NCI-H2227 (cell line): ENCODE measurements around the gene GALNT17.

Experiments used
- DNase-seq: peaks from one replicate; lab custom pipeline; 2025; ENCODE audit not compliant: unreplicated experiment; lab: John Stamatoyannopoulos, UW

Gene GALNT17

DNA sequence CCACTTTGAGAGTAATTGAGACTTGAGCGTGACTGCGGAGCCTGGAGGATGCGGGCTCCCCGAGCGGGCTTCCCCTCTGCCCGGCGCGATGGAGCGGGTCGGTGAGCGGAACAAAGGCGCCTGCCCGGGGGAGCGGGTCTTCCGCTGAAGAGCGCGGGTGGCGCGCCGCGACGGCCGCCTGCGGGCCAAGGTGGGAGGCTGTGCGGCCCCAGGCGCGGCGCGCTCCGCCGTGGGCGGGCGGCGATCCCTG lies at the start of gene GALNT17:
GALNT17 (plus strand) TSS at position 18 of the 250 bp plus-strand sequence.
- DNase-seq: no peak

DNA sequence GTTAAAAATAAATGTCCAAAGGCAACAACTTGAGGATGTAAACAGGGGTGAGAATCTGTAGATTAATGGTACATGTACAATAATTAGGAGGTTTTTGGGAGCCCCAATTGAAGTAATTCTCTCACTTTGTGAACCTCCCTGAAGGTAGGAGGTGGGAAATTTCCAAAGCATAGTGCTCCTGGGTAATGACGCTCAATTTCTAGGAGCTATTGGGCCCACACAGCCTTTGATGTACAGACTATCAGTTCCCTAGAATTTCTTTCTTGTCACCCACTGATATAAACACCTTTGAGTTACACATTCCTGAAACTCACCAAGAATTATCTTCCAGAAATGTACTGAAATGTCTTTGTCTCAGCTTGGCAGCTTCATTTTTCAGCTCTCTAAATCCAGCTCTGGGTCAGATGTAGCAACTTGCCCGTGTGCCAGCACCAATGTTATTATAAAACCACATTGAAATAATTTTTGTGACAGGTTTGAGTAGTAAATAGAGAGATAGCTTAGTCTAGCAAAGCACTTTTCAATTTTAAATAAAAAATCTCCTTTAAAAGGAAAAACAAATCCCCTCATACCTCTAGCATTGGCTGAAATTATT lies 36.6 kb upstream of the GALNT17 start:
- no peak for DNase-seq

DNA sequence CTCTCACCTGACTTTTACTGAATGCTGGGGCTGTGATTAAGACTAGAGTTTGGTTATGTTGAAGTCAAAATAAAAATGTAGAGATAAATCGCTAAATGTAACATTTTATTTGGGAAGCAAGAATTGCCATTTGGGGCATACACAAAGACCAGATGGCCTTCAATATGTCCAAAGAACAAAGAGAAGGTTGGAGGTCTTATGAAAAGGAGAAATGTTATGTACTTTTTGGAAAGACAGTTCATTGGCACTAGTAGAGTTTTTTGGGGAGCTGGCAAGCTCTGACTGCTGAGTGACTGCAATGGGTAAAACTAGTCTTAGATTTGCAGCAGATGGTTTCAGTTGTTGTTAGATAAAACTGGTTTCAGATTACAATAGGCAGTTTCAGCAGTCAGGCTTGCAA lies 35.6 kb upstream of the GALNT17 start:
- no peak for DNase-seq

DNA sequence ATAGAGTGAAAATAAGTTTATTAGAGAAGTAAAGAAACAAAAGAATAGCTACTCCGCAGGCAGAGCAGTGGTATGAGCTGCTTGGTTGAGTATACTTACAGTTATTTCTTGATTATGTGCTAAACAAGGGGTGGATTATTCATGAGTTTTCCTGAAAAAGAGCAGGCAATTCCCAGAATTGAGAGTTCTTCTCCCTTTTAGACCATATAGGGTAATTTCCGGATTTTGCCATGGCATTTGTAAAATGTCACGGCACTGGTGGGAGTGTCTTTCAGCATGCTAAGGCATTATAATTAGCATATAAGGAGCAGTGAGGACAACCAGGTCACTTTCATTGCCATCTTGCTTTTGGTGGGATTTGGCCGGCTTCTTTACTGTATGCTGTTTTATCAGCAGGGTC lies 25.7 kb upstream of the GALNT17 start:
- DNase-seq: no peak

DNA sequence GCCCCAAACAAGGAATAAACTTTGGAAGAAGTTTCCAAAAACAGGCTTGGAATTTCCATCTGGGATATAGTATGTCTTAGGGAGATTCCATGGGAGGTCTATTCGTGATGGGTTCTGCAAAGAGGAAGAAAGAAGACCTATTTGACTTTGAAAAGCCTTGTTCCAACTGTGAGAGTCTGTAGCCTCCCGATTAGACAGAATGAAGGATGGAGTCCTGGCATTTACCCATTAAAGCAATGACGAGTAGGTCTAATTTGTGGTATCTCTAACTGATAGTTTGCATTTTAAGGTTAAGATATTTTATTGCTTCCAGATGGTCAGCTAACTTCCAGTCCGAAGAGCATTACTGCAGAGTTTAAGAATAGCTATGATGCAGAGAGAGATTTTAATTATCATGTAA lies 19.5 kb upstream of the GALNT17 start:
- no peak for DNase-seq

DNA sequence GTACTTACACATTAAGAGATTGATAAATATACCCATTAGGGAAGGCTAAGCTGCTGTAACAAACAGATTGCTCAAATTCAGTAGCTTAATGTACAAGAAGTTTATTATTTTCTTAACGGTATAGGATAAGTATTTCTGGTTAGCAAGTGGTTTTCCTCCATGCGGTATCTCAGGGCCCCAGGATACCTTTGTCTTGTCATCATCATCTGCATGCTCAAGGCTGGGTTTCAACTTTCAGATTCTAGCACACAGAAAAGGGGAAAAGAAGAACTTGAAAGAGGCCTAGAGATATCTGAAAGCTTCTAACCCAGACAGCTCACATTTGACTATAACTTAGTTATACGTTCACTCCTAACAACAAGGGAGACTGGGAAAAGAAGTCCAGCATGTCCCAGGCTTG lies 11.8 kb upstream of the GALNT17 start:
- DNase-seq: no peak

DNA sequence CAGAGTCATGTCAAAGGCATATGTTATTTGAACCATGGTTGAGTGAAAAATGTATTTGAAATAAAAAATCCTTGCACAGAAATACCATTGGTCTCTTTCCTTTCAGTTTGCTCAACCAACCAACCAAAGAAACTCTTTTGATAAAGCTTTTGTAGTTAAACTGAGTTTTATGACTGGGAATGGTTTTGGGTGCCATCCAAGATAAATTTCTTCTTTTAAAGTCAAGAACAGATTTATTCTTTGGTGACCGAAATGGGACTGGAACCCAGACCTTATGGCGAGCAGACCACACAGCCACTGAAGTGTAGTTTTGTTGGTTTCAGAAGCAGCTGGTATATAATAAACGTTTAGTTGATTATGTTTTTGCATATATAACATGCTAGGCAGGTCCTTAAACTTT lies 2.8 kb upstream of the GALNT17 start:
- no peak for DNase-seq

DNA sequence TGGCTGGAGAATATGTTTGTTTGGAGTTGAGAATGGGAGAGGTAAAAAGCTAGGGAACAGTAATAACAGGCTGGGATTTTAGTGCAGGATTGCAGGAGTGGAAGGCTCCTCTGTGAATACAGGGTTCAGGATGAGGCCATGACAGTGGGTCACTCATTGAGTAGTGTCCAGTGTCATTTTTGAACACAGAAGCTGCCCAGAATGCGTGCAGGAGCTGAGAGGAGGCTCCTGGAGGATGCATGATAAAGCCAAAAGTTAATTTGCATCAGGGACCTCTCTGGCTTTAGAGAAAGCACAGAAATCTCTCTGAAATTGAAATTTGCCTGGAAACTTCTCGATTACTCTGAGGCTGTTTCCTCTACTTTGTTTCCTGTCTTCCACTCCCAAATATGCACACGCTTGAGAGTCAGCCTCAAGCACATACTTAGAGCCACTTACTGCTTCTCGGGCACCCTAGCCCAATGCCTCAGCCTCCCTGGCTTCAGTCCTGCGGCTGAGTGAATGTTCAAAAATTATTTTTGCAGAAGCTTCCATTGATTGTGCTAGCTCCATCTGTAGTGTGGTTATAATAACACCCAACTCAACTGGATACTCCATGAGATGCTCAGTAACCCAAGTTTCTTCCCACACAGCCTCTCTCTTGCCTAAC lies 1.8 kb upstream of the GALNT17 start:
- DNase-seq: no peak

DNA sequence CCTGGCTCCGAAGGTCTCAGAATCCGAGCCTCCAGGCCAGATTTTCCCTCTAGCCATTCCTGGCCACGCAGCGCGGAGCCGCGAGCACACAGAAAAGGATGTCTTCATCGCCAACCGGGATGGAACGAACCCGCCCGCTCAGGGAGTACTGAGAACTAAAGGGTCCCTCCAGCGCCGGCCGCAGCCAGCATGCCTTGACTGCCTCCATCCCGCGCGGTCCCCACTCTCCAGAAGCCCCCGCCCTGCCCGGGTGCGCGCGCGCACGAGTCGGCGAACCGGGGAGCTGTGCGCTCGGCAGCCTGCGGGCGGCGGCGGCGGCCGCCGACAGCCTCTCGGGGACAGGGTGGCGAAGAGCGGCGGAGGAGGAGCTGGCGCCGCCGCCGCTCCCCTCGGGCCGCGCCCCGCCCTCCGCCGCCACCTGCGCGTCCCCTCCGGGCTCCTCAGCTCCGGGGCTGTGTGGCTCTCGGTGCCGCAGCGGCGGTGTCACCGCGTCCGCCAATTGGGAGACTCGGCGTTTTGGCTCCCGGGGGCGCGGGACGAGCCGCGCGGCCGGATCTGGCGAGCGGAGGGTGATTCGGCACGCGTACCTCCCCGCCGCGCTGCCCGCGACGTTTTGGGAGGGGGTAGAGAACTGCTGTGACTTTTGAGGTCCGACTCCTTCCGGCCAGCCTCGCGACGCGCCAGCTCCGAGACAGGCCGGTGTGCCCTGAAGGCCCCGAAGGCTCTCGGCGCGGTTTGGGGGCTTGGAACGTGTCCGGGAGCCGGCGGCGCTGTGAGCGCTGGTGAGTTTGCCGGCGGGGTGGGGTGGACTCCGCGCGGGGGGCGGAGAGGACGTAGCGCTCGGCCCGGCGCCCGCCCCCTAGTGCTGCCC lies 453 bp upstream of the GALNT17 start:
- DNase-seq: peak; percentile 77

DNA sequence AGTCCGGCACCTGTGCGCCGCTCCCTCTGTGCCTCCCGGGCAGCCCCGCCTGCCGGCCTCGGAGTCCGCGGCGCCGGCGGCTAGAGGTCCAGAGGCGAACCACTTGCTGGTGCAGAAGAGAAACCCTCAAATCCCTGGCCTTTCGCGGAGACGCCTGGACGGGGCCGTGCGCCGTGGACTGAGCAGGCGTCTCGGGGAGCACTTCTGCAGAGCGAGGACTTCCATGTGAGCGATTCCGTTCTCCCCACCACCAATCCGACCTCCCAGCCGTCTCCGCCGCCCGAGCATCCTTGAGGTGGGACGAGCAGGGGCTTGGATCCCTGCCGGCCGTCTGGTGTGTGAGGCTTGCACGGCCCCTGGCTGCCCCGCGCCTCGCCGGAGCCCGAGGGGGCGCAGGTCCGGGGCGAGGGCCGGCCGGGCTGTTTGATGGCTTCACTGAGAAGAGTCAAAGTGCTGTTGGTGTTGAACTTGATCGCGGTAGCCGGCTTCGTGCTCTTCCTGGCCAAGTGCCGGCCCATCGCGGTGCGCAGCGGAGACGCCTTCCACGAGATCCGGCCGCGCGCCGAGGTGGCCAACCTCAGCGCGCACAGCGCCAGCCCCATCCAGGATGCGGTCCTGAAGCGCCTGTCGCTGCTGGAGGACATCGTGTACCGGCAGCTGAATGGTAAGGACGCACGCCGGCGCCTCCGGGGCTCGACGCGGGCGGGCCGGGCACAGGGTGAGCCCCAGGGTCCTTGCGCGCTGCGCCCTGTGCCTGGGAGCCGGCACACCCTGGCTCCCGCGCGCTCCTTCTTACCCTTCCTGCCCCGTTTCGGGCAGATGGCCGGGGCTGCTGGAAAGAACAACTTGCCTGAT lies 660 bp downstream of the GALNT17 start:
- no peak for DNase-seq

DNA sequence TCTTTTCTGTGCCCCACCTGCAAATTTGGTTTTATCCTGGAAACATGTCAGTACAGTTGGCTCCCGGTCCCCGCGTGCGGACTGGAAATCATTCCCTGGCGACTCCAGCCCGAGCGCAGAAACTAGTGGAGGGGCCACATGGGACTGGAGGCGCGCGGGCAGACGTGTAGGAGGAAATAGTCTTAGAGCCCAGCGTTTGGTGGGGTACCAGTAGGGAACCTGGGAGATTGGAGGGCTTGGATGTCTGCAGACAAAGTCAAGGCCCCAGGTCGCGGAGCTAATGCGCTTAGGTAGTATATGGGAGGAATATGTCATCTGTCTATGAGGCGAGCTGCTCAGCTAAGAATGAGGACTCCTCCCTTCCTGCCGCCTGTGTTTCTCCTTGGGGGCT lies 1.3 kb downstream of the GALNT17 start:
- no peak for DNase-seq

DNA sequence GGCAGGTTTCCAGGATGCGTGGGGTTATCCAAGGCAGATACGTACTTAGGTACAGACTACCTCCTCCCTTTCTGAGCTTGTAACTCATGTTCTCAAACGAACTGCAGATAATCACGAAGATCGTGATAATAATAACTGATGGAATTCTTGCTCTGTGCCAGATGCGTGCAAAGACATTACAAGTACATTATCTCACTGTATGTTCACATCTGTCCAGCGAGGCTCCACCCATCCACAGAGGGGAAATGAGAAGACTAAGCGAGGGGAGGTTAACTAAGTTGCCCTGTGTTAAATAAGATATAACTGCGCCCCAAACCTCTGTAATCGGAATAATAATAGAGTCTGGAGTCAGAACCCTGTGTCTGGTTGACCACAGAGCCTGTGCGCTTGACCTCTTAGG lies 1.9 kb downstream of the GALNT17 start:
- no peak for DNase-seq

DNA sequence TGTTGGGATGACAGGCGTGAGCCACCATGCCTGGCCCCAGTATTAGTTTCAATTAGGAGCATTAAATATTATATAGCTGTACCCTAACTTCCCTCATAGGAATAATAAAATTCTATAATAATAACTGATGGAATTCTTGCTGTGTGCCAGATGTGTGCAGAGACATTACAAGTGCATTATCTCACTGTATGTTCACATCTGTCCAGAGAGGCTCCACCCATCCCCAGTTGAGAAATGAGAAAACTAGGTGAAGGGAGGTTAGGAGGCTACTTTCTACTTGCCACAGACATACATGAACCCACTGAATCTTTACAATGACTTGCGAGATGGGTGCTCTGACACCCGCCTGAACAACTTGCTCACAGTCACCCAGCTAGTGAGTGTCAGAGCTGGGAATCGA lies 3.2 kb downstream of the GALNT17 start:
- no peak for DNase-seq

DNA sequence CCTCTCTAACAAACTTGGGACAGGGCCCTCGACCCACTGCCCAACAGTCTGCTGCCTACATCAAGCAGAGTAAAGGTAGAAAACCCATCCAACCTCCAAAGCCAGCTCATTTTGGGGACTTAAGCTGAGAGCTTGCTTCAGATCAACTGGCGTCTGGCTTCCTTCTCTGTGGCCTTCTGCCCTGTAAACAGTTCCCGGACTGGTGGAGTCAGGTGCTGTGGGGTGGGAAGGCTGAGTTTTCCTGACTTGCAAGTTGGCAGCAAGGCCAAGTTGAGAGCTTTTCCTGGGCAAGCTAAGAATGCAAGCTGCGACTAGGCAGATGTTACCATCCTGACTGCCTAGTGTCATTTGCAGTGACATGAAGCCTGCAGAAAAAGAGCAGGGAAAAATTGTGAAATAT lies 3.7 kb downstream of the GALNT17 start:
- DNase-seq: no peak

DNA sequence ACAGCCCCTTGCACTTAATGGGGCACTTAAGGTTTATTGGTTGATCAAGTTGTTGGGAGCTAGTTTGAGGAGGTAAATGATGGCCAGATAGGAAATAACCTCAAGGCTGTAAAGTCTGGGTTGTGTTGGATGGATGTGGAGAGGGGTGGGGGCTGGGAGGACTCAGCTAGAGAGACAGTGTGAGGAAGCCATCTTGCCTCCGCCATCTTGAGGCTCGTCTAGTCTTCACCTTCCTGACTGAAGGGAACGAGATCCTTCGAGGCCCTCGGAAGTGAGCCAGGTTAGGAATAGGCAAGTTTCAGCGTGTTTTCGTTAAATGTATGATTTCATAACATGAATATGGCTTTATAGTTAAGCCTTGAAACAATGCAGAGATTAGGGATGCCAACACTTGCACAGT lies 5.5 kb downstream of the GALNT17 start:
- no peak for DNase-seq

DNA sequence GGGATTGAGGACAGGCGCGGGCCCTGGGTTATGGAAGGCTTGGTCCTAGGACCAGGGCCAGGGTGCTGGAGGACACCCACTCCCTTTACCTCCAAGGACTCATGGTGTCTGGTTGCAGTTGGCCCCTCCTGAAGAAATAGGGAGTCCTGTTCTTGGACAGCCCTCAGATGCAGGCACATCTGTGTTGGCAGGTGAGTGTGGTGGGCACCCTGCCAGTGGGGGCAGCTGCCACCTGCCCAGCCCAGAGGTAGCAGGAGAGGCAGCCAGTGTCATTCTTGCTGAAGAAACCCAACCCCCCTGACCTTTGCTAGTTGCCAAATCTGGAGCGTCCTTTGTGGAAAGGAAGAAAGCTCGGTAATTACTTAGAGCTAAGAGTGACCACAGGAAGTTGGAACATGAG lies 8.3 kb downstream of the GALNT17 start:
- DNase-seq: no peak

DNA sequence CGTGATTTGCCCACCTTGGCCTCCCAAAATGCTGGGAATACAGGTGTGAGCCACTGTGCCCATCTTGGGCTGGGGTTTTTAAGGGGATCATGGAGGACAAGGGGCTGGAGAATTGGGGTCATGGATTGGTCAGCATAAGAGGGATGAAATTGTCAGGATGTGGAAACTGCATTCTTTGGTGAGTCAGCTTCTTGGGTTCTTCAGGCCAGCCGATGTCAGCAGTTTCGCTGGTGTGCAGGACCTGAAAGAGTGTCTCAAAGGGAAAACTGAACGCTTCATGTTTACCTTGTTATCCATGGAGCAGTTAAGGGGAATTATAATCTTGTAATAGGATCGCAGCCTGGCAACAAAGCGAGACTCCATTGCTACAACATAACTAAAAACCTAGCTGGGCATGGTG lies 13.0 kb downstream of the GALNT17 start:
- DNase-seq: no peak

DNA sequence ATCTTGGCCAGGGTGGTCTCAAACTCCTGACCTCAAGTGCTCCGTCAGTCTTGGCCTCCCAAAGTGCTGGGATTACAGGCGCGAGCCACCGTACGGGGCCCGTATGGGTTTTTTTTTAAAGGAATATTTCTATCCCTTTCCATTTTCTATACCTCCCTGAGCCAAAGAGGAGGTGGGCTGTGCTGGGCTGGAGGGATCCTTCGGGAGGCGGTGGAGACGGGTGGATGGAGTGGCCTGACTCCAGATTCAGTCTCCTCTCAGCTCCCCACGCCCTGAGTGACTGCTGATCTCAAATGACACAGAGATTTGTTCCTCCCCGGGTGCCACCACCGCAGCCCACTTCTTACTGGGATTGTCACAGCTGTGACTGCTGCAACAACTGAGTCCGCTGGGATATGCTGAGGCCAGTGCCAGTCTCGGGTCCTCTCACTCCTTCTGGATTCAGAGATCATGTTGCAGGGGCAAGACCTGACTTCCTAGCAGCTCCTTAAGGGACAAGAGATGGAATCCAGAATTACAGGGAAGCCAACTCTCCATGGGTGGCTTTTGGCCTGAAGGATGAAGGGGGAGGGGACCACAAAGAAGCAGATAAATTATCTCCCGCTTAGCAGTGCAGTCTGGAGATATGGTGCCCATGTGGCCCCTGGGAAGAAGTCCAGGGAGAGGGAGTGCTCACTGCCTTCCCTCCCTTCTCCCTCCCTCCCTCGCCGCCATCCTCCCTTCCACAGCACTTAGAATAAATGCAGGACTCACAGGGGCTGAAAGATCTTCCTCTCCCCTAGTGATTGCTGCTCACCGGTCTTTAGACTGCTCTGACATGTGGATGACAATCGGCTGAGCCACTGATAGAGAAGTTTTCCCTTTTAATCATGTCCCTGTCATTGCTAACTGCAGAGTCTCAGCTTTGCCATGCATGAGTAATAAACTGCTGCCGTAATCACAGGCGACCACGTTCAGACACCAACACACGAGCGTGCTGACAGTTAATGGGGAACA lies 14.3 kb downstream of the GALNT17 start:
- DNase-seq: no peak

DNA sequence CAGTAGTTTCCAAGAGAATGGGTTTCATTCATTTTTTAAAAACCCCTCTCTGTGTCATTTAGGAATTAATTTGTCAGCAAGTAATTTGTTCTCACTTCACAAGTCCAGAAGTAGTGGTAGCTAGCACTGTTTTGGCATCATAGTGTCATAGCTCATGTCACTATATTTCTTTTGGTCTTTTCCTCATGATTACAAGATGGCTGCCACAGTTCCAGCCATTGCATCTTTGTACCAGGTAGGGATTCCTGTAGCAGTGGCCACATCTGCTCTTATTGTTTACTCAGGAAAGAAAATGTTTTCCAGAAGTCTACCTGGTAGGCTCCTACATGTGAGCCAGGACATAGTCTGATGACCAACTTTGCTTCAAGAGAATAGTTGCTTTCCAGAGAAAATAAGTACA lies 16.2 kb downstream of the GALNT17 start:
- no peak for DNase-seq

DNA sequence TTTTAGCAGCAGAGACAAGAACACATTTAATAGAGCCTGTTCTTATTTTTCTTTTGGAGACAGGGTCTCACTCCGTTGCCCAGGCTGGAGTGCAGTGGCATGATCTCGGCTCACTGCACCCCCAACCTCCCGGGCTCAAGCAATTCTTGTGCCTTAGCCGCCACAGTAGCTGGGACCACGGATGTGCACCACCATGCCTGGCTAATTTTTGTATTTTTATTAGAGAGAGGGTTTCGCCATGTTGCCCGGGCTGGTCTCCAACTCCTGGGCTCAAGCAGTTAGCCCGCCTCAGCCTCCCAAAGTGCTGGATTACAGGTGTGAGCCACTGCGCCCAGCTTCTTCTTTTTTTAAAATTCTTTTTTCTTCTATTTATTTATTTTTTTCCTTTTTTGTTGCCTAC lies 23.3 kb downstream of the GALNT17 start:
- no peak for DNase-seq
